ENCODE measurements around the gene CDH4. TPM values are rescaled to one million over a fixed set of nuclear protein-coding genes. Genes with fewer than 3 reads are reported as not detected.

The CDH4 gene
- total RNA-seq, 1 experiment from 2014 or later = not detected

DNA sequence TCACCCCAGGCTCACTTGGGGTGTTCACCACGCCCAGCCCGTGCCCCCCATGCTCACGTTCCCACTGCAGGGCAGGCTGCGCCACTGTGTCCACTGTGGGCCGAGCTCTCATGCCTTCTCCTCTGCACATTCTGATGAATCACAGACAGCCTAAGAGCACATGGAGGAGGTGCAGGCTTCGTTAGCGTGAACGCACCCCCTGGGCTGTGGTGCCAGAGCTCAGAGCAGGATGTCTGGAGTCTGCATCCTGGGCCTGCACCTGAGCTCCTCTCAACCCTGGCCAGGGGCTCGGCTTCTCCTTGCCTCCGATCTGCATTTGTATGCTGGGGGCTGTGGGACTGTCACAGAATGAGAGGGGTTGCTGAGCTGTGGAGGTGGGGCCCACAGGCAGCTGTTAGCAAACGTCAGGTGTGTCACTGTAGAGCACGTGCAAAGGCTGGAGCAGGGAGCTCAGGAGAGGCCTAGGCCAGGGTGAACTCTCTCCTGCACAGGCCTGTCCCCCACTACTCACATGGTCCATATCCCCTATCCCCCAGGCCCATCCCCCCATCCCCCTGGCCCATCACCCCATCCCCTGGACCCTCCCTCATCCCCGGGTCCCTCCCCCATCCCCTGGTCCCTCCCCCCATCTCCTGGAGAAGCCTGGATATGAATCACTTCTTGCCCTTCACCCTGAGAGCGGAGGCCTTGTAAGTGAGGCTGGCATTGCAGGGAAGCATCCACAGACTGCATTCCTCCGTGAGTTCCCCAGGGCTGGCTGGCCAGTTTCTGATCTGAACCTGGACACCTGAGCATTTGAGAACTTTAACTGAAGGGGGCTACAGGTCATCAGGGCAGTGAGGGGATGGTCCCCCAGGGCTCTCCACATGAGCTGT, 504.1 kb downstream of the CDH4 start:
- no peak overlapping the region for H3K4me3 Mint-ChIP-seq (ENCODE audit: unreplicated experiment)
- H3K4me1 Mint-ChIP-seq (ENCODE audit: low read depth, unreplicated experiment) = no peaks in the 10 kb centered on the region
- H3K27ac Mint-ChIP-seq (ENCODE audit: unreplicated experiment) = no peak overlapping the region
- no peaks in the 10 kb centered on the region for H3K36me3 Mint-ChIP-seq (ENCODE audit: insufficient read depth, unreplicated experiment)
- no TSS peak for BruUV-seq (replicated peaks)
- Histone ChIP-seq H3K9me3 (peaks cover 3% of the 10 kb centered on the region), H3K4me3 (ENCODE audit: low read depth, low read length) (no peak overlapping the region), H3K36me3 (ENCODE audit: control insufficient read depth, insufficient read depth, low read length) (no peaks in the 10 kb centered on the region), H3K4me1 (no peaks in the 10 kb centered on the region), H3K27me3 (replicated peaks; ENCODE audit: control insufficient read depth, insufficient read depth, low read length) (peaks cover 4% of the 10 kb centered on the region; the same call in 1 of the 2 replicates)
- ChIA-PET POLR2A (interaction anchor here (0.5 kb wide), 1 partner anchor 9 kb away, joined by 3 read pairs; no protein-coding TSS in a partner anchor), CTCF (no interaction called here)
- intact Hi-C loops (cut with micrococcal nuclease; ENCODE audit: unreplicated experiment) = no loop called here
- no peaks in the 10 kb centered on the region for H3K9me3 Mint-ChIP-seq (ENCODE audit: unreplicated experiment)
- TF ChIP-seq, protein P1, sequence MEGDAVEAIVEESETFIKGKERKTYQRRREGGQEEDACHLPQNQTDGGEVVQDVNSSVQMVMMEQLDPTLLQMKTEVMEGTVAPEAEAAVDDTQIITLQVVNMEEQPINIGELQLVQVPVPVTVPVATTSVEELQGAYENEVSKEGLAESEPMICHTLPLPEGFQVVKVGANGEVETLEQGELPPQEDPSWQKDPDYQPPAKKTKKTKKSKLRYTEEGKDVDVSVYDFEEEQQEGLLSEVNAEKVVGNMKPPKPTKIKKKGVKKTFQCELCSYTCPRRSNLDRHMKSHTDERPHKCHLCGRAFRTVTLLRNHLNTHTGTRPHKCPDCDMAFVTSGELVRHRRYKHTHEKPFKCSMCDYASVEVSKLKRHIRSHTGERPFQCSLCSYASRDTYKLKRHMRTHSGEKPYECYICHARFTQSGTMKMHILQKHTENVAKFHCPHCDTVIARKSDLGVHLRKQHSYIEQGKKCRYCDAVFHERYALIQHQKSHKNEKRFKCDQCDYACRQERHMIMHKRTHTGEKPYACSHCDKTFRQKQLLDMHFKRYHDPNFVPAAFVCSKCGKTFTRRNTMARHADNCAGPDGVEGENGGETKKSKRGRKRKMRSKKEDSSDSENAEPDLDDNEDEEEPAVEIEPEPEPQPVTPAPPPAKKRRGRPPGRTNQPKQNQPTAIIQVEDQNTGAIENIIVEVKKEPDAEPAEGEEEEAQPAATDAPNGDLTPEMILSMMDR (IDR thresholded peaks at IDR 0.05; ENCODE audit: insufficient read depth in 1 of 2, low read depth in 1 of 2, low read length in 1 of 2, severe bottlenecking in 1 of 2, unreplicated experiment in 1 of 2) = no peak
- peaks cover 24% of the 10 kb centered on the region for H3K27me3 Mint-ChIP-seq (ENCODE audit: insufficient read depth, unreplicated experiment)
- DNase-seq = peak in 1 of 2 experiments; percentile 27

DNA sequence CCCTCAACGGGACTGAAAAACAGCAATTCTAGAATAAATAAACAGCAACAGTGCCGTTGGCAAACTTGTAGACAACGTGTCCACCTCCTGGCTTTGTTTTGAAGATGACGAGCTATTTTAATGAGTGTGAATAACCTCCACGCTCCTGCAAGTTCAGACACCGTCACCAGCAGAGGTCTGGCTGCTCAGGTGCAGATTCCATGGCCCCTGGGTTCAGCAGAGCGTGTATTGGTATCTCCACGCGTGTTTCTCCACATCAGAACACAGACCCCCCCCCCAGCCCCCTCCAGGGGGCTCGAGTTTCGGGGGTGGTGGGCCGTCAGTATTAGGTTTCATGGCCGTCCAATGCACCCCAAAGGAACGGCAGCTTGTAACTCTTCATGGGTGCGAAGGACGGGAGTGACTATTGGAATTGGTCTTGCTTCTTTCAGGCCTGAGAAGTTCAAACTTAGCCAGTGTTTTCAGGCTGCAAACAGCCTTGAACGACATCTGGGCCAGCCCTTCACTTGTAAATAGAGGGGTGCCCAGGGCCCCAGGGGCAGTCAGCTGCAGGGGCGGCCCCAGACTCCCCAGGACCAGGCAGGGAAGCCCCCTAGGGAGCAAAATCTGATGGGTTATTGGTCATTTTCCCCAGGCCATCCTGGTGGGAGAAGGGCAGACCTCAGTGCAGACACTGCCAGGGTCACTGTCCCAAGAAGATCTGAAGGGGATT, 505.1 kb downstream of the CDH4 start:
- peak in 1 of 2 experiments; percentile 19 for DNase-seq
- intact Hi-C loops (cut with micrococcal nuclease; ENCODE audit: unreplicated experiment) = no loop called here
- H3K4me3 ChIP-seq (ENCODE audit: low read depth, low read length) = no peak overlapping the region
- no peaks in the 10 kb centered on the region for H3K36me3 ChIP-seq (ENCODE audit: control insufficient read depth, insufficient read depth, low read length)
- no peaks in the 10 kb centered on the region for H3K9me3 ChIP-seq
- CTCF ChIA-PET = no interaction called here
- TF ChIP-seq, protein P1 (IDR thresholded peaks at IDR 0.05; ENCODE audit: insufficient read depth in 1 of 2, low read depth in 1 of 2, low read length in 1 of 2, severe bottlenecking in 1 of 2, unreplicated experiment in 1 of 2) = no peak
- no peaks in the 10 kb centered on the region for H3K4me1 ChIP-seq
- no peaks in the 10 kb centered on the region for H3K4me1 Mint-ChIP-seq (ENCODE audit: low read depth, unreplicated experiment)
- no peaks in the 10 kb centered on the region for H3K9me3 Mint-ChIP-seq (ENCODE audit: unreplicated experiment)
- H3K27me3 ChIP-seq (replicated peaks; ENCODE audit: control insufficient read depth, insufficient read depth, low read length) = peaks cover 5% of the 10 kb centered on the region
- H3K27me3 Mint-ChIP-seq (ENCODE audit: insufficient read depth, unreplicated experiment) = peaks cover 29% of the 10 kb centered on the region
- no peak overlapping the region for H3K4me3 Mint-ChIP-seq (ENCODE audit: unreplicated experiment)
- no peak overlapping the region for H3K27ac Mint-ChIP-seq (ENCODE audit: unreplicated experiment)
- POLR2A ChIA-PET = no interaction called here
- no TSS peak for BruUV-seq (replicated peaks)
- no peaks in the 10 kb centered on the region for H3K36me3 Mint-ChIP-seq (ENCODE audit: insufficient read depth, unreplicated experiment)

DNA sequence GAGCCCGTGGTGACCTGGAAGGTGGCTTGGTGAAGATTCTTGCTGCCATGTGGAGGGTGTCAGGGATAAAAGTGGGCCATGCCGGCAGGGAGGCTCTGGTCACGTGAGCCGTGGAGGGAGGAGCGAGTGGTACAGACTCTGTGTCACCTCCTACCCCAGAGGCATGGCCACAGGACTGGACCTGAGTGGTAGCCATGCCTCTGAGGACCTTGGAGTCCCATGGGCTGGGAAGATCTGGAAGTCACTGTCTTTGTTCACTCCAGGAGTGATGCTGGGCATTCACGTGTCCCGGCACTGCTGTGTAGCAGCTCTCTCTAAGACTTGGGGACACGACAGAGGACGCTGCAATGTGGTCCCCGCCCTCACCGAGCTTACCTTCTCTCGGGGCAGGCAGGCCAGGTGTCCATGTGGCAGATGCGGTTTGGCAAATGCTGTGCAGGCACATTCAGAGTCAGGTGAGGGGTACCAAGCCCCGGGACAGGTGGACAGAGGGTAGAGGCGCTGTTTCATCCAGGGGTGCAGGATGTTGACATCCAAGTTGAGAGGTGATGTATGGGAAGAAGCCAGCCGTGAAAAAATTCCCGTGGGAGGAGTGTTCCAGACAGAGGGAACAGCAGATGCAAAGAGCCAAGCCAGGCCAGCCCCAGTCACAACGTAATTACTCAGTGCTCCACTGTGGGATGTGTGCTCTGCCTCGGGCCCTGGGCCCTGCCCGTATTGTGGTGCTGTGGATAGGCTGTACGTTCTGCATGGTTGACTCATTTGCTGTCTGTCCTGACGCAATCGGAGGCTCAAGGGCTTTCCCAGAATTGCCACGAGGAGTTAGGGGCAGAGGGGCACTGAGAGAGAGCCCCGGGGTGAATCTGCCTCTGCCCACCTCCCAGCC, 505.9 kb downstream of the CDH4 start:
- intact Hi-C loops (cut with micrococcal nuclease; ENCODE audit: unreplicated experiment) = no loop called here
- H3K27ac Mint-ChIP-seq (ENCODE audit: unreplicated experiment) = no peak overlapping the region
- peak in 1 of 2 experiments; percentile 42 for DNase-seq
- ChIA-PET CTCF (no interaction called here), POLR2A (no interaction called here)
- Histone ChIP-seq H3K36me3 (ENCODE audit: control insufficient read depth, insufficient read depth, low read length) (no peaks in the 10 kb centered on the region), H3K4me3 (ENCODE audit: low read depth, low read length) (no peak overlapping the region), H3K27me3 (replicated peaks; ENCODE audit: control insufficient read depth, insufficient read depth, low read length) (peaks cover 5% of the 10 kb centered on the region), H3K9me3 (no peaks in the 10 kb centered on the region), H3K4me1 (no peaks in the 10 kb centered on the region)
- no peaks in the 10 kb centered on the region for H3K36me3 Mint-ChIP-seq (ENCODE audit: insufficient read depth, unreplicated experiment)
- no peaks in the 10 kb centered on the region for H3K9me3 Mint-ChIP-seq (ENCODE audit: unreplicated experiment)
- TF ChIP-seq, protein P1 (IDR thresholded peaks at IDR 0.05; ENCODE audit: insufficient read depth in 1 of 2, low read depth in 1 of 2, low read length in 1 of 2, severe bottlenecking in 1 of 2, unreplicated experiment in 1 of 2) = no peak
- H3K4me1 Mint-ChIP-seq (ENCODE audit: low read depth, unreplicated experiment) = no peaks in the 10 kb centered on the region
- no peak overlapping the region for H3K4me3 Mint-ChIP-seq (ENCODE audit: unreplicated experiment)
- H3K27me3 Mint-ChIP-seq (ENCODE audit: insufficient read depth, unreplicated experiment) = peaks cover 32% of the 10 kb centered on the region
- BruUV-seq (replicated peaks) = no TSS peak
